ENCODE results near the gene TMEM170A.
"Not testable (repeated sequence)": the region's sequence is repeated elsewhere in the genome, so short reads cannot be mapped to it uniquely, and the experiment has no call there.

The TMEM170A gene, protein sequence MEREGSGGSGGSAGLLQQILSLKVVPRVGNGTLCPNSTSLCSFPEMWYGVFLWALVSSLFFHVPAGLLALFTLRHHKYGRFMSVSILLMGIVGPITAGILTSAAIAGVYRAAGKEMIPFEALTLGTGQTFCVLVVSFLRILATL

DNA sequence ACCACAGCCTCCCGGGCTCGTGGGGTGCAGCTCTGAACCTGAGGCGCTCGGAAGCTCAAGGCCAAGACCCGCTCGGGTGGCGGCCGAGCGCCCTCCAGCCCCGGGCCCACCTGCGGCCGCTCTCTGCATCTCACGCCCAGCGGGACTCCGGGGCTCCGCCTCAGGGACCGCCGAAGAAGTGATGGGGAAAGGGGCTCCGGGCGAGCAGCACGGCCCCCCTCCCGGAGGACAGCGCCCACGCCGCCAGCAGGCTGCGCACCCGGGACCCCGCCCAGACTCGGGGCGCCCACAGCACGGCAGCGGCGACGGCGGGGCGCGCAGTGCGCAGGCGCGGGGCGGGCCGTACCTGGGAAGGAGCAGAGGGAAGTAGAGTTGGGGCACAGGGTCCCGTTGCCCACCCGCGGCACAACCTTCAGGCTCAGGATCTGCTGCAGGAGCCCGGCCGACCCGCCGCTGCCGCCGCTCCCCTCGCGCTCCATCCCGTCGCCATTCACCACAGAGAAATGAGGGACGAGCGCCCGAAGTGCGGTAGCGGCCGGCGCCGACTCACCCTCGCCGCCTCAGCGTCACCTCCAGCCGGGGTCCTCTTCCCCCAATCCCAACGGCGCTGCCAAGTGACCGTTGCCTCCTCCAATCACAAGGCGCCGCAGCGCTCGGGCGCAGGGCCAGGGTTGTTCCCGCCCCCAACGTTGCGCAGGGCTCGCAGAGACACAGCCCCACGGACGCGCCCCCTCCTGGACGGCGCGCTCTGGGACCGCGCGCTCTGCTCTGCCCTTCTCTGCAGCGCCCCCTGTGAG, at the start of gene TMEM170A:
TSS of gene TMEM170A (minus strand) at position 568 of the 797 bp plus-strand sequence. CDS start at position 479, 89 bp downstream.
- DNase-seq: peak; percentile 97

DNA sequence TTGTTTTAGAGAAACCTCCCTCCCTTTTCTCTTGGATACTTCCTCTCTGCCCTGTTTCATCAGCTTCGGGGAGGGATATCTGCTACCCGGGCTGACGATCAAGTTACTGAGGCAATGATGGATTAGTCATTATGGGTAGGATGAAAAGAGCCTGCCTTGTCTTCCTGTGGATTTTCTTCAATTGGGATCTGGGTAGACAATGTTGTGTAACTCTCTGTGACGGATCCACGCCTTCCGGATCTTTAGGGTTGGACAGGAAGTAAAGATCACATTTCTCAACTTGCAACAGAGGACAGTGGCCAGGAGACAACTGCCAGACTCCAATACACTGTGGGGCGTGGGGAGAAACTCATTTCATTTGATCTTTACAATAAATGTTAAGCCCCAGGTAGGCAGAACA, 42.1 kb upstream of the TMEM170A start:
- peak; percentile 92 for DNase-seq

DNA sequence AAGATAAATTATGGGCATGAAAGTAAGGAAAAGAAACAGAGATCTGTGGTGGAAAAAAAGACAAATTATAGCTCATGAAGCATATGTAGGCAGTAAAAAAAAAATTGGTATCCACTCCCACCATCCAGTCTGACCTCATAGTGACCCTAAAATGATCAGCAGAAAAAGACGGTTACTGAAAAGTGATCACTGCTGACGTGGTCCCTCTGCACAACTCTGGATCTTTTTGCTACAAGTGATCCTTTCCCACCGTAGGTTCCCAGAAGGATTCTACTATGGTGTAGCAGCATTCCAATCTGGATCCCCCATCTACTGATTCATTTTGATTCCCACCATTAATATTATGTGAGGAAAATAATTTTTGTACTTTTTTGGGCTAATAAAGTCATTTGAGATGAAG, 41.6 kb upstream of the TMEM170A start:
- DNase-seq: no peak

DNA sequence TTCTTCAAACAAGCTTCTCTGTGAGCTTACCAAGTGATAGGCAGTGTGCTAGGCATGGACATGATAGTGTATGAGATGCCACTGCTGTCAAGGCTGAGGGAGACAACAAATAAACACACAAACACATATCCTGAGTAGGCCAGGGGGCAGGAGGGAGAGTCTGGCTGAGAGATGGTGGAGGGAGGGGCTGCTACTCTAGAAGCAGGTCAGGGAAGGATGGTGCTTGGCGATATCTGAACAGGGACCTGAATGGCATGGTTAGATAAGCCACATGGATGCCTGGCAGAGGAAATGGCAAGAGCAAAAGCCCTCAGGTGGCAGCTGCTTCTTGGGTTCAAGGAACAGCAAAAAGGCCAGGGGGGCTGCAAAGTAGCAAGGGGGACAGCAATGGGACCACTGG, 39.3 kb upstream of the TMEM170A start:
- no peak for DNase-seq

DNA sequence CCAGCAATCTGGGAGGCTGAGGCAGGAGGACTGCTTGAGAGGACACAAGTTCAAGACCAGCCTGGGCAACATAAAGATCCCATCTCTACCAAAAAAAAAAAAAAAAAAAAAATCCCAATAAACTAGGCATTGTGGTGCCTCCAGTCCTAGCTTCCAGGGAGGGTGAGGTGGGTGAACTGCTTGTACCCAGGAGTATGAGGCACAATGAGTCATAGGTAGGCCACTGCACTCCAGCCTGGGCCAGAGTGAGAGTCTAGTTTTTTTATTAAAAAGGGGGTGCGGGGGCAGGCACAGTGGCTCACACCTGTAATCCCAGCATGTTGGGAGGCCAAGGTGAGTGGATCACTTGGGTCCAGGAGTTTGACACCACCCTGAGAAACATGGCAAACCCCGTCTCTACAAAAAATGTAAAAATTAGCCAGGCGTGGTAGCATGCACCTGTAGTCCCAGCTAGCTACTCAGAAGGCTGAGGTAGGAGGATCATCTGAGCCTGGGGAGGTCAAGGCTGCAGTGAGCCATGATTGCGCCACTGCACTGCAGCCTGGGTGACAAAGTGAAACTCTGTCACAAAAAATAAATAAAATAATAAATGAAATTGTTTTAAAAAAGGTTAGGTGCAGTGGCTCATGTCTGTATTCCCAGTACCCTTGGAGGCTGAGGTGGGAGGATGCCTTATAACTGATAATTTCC, 38.6 kb upstream of the TMEM170A start:
- DNase-seq: no peak

DNA sequence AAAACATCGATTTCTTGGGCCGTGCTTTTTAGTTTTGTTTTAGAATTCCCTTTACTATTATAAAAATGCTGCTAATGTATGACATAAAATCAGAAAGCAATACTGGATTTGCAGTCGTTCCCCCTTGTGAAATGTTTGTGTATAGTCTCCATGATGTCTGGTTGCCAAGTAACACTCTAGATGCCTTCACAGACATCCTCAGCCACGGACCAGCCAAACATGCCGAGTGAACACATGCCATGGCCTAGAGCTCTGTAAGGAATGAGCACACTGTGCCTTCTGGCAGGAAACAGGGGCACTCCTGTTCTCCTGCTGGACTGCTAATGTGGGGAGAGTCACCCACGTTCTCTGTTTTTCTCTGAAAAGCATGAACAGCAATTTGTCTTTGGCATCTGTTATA, 37.3 kb upstream of the TMEM170A start:
- DNase-seq: peak; percentile 55

DNA sequence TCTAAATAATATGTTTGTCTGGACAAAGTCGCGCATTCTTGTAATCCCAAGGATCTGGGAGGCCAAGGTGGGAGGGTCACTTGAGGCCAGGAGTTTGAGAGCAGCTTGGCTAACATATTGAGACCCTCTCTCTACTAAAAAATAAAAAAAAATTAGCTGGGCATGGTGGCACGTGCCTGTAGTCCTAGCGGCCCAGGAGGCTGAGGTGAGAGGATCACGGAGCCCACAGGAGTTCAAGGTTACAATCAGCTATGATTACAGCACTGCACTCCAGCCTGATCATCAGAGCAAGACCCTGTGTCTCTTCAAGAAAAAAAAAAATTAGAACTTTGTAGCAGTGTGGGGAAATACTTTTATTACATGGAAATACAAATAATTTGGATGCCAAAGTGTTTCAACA, 36.9 kb upstream of the TMEM170A start:
- no peak for DNase-seq

DNA sequence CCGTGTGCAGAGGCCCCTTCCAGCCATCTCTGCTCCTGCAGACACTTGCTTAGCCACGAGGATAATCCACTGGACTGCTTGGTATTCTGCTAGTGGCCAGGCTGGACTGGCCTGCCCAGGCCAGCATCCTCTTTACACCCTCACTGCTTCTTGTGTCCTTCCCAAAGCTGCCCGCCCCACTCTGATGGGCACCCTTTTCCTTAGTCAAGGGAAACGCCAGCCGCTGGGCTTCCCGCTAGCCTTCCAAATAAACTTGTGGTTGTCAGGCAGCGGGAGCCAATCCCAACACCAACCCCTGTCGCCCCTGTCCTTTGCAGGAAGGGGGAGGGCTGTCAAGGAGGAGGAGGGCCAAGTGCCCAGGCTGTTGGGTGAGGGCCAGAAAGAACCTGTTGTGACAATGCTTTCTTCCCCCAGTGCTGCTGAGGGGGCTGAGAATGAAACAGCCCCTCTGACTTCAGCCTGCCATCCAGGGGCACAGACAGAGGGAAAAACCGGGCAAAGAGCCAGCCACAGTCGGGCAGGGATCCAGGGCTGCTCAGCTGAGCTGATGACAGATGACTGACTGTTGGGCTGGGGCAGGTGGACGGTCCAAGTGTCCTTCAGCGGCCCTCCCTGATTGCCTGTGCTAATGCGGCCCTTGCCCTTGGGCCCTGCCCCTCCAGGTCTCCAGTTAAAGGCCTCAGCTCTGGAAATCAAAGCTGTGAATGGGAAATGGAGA, 34.3 kb upstream of the TMEM170A start:
- DNase-seq: not testable (repeated sequence)

DNA sequence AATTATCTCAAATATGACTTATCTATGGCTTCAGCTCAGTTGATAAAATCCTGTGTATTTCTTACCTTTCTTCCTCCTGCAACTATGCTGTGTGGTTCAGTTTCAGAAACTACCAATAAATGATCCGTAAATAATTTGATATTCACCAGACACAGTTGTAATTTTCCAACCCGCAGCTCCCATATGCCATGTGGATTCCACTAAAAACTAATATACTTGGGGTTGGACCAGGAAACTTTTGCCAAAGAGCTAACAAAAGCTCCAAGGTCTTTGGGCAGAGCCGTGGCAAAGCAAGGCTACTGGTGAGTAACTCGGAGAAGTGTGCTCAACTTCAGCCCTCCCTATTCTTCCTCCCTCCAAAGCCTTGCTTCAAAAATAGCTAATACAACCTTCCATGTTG, 33.1 kb upstream of the TMEM170A start:
- no peak for DNase-seq

DNA sequence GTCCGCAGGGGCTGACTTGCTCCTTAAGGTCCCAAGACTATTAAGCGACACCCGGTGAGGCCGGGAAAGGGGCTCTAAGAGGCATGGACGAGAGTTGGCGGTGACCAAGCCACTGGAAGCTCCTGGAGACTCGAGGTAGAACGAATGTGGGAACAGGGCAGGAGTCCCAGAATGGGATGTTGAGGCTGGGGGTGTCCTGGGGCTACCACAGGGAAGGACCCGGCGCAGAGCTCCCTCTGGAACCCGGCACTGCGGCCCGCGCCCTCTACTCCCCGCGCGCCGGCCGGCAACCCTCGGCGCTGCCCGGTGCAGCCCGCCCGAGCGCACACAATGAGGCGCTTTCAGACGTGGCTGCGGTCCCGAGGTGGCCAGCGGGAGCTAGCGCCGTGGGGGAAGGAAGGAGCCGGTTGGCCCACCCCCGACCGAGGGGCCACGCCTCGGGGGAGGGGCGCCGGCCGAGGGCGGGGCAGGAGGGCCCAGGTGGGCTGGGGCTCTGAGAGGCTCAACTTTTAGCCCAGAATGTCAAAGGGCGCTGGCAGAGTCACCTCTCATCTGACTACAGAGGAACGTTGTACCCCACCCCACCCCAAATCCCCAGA, 30.7 kb upstream of the TMEM170A start, which contains the start of gene CHST6:
TSS of gene CHST6 (minus strand) at position 366 of the 599 bp plus-strand sequence. CDS start 15,613 bp downstream, outside the sequence.
- DNase-seq: no peak

DNA sequence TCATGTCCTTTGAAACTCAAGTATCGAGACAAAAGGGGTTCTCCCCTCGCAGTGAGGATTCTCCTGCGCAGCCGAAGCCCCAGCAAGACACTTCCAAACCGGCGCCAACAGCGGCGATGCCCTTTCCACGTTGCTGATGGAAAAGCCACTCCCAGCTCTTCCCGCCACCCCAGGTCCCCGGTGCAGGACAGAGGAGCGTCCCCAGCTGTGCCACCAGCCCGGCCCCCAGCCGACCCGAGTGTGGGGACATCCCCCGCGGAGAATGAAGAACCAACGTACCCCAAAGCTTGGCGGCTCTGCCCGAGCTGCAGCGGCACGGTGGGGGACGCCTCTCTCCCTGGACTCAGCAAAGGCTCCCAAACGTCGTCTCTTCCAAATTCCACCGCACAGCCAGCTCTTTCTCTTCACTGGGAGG, 30.2 kb upstream of the TMEM170A start:
- DNase-seq: no peak

DNA sequence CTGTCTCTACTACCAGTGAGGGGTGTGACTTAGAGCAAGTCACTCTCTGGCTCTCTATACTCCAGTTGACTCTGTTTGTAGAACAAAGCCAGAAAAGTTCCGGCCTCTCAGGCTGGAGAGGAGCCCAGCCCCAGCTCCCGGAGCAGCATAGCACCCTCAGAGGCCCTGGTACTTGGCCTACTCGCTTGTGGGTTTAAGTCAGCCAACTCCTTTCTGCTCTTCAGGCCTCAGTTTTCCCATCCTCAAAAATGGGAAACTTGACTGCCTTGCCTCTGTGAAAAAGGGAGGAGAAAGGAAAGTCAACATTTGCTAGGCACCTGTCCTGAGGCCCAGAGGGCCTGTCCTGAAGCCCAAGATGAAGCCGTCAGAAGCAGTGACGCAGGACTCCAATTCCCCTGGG, 29.7 kb upstream of the TMEM170A start:
- no peak for DNase-seq

DNA sequence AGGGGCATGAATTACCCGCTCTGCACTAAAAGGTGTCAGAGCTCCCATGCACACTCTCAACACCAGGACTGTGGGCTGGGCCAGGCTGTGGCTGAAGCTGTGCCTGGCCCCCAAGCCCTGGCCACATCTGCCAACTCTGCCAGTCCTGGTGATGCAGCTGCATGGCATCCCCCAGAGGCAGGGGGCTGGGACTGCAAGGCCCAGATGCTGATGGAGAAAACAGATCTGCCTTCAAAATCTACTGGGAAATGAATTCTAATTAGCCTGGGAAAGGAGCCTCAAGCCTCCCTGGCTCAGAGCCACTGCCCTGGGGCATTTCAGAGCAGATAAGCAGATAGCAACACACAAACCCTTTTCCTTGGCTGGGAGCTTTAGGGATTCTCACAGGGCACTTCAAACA, 27.4 kb upstream of the TMEM170A start:
- no peak for DNase-seq

DNA sequence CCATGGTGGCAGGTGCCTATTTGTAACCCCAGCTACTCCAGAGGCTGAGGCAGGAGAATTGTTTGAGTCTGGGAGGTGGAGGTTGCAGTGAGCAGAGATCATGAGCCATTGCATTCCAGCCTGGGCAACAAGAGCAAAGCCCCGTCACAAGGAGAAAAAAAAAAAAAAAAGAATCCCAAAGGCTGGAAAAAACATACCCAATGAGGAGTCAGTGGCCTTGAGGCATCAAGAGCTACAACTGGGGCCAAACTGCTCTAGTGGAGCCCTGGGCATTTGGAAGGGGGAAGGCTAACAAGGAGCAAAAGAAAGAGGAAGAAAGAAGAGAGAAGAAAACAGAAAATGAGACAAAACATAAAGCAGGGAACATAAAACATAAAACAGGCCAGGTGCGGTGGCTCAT, 23.8 kb upstream of the TMEM170A start:
- DNase-seq: no peak

DNA sequence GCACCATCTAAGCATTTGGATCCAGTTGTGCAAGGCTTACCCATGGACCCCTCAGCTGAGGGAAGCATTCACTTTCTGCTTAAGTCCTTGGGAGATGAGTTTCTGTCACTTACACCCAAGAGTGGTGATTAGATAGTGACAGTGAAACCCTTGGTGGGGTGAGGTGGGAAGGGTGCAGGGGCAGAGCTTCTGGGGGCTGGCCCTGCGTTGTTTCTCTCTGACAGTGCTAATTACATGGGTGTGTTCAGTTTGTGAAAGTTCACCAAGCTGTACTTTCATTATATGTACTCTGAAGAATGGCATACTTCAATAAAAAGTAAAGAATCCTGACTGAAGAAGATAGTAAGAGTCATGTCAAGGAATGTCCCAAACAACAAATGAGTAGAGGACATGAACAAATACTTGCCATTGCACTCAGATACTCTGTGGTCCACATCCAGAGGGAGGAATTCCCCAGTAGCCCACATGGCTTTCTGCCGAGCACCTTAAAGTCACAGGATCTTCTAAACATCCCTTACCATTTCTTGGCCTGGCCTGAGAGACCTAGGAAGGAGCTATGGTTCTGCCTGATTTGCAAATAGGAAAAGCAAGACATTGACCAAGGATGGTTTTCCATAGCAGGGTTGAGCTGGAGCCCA, 22.3 kb upstream of the TMEM170A start:
- no peak for DNase-seq

DNA sequence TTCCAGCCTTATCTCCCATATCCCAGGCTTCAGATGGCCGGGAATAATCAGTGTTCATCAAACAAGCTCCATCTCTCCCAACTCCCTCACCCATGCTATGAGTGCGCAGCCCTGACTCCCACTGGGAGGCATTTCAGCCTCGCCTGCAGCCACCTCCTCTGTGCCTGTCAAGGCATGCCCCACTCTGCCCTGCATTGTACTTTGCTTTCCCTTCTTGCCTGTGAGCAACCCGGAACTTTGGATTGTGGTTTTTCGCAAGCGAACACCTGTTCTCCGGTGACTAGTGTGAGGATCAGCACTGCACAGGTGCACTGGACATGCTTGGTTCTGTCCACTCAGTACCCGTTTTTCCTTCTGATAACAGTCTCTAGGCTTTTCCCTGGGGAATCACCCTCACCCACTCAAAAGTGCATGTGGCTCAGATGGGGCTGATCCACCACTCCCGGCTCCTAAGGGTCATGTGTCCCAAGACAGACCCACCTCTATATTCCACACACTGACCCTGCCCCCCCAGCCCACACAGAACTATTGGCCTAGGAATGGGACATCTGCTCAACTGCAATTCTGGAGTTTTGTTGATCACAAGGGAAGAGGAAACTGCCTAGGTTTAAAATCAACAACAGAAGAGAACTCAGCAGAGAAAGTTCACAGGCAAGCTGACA, 21.7 kb upstream of the TMEM170A start:
- no peak for DNase-seq

DNA sequence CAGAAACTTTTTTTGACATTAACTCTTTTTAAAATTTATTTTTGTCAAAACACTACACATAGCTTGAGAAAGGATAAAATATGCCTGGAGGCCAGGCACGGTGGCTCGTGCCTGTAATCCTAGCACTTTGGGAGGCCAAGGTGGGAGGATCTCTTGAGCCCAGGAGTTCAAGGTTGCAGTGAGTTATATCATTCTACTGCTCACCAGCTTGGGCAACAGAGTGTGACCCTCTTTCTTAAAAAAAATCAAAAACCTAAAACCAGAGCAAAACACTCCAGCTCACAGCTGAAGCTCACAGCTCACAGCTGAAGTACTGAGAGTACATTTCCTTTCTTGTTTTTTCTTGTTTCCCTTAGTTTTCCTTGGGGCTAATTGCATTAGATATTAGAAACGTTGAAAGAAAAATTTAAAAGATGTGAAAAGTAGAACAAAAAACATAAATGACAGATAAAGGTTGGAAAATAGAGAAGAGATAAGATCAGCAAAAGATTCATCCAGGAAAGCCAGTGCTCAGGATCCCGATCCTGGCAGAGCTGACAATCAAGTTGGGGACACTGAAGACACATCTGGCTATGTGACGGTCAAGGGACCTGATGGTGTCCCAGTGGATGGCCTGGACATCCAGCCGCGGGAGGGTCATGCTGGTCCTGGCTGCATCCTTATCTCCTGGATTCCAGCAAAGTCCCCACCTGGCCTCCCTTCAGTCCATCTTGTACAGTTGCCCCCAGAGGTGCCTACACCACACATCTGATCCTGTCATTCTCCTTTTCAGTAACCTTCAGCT, 20.9 kb upstream of the TMEM170A start:
- DNase-seq: no peak

DNA sequence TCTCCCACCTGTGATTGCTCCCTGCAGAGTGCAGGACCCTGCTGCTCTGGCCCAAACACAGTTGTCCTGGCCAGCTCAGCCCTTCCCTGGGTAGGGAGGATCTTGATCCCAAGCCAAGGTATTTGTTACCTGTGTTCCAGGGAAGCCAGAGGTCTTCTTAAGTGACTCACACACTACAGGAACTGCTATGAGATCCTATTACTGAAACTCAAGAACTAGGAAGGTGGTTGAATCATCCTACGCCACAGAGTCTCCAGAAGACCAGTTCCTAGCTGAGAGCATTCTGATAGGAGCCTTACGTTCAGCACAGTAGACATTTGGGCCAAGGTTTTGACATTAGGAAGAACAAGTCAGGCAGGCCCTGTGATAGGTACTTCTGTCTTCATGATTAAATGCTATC, 18.7 kb upstream of the TMEM170A start:
- no peak for DNase-seq

DNA sequence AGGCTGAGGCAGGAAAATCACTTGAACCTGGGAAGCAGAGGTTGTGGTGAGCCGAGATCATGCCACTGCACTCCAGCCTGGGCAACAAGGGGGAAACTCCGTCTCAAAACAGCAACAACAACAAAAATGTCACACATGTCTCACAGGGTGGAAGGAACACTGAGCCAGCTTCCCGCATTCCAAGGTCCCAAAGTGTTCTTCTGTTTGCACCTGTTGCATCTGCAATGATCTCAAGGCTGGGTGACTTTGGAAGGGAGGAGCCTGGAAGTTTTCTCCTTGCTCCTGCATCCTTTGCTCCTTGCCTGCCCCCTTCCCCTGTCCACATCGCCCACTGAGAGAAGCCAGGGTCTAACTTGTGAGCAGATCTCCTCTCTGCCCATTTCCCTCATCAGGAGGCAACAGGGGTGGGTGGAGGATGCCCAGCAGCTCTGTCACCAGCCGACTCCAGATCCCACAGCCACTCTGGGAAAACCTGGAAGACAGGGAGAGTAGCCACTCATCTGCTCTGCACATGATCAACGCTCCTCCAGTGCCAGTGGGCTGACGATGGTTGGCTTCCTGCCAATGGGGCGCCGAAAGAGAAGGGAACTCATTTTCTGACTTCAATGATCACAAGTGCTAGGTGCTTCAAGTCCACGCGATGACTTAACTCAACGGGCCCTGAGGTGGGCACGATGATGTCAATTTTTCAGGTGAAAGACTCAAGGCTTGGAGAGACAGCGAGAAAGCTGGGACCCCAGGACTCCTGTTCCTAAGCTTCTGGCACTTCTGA, 18.1 kb upstream of the TMEM170A start:
- no peak for DNase-seq

DNA sequence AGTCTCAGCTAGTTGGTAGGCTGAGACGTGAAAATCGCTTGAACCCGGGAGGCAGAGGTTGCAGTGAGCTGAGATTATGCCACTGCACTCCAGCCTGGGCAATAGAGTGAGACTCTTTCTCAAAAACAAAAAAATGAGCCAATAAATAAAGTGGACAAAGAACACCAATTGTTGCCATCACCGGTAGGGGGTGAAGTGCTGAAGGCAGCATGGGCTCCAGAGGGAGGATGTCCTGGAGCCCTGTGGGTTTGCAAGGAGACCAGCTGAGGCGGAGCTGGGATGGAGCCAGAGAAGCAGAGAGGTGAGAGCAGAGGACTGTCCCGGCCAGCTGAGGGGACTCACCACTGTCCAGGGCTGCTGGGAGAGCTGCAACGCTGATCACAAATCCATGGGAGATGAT, 17.0 kb upstream of the TMEM170A start:
- no peak for DNase-seq

Measured in HCEC 1CT (cell line).